Neural cell (in vitro differentiated cells): ENCODE data around the gene DMRT1. TPM values are rescaled to one million over a fixed set of nuclear protein-coding genes. Genes with fewer than 3 reads are reported as not detected.

Experiments used
- H2AFZ ChIP-seq: fragments of 200-600, 300-800 bp; sonication (generic), shearing (Covaris generic); 2 replicates; pipeline ENCODE4 v1.6.0; 2014; ENCODE audit warnings: low read depth, mild to moderate bottlenecking, antibody characterized with exemption, low read length, moderate library complexity
- H3F3A ChIP-seq: fragments of 200-600 bp; shearing (Covaris generic); 2 replicates; pipeline ENCODE4 v1.6.1; 2016; ENCODE audit warnings: mild to moderate bottlenecking, moderate library complexity, mixed read lengths, antibody characterized with exemption, low read length; ENCODE audit not compliant: insufficient read depth, poor library complexity, severe bottlenecking
- H3K27ac ChIP-seq: fragments of 200-600, 300-800 bp; sonication (generic), shearing (Covaris generic); 2 replicates; pipeline ENCODE4 v1.5.1; 2014; ENCODE audit warnings: mild to moderate bottlenecking, low read length, moderate library complexity
- H3K27me3 ChIP-seq: fragments of 300-800, 200-600 bp; sonication (generic), shearing (Covaris generic); 2 replicates; pipeline ENCODE4 v1.6.0; 2014; ENCODE audit warnings: mild to moderate bottlenecking, low read depth, low read length, moderate library complexity; ENCODE audit not compliant: insufficient read depth
- H3K36me3 ChIP-seq: fragments of 300-800, 200-600 bp; sonication (generic), shearing (Covaris generic); 2 replicates; pipeline ENCODE4 v1.5.1; 2014; ENCODE audit warnings: mild to moderate bottlenecking, antibody characterized with exemption, low read length, moderate library complexity; ENCODE audit not compliant: insufficient read depth
- H3K4me2 ChIP-seq: fragments of 300-800, 200-600 bp; sonication (generic), shearing (Covaris generic); 2 replicates; pipeline ENCODE4 v1.6.0; 2014; ENCODE audit warnings: mild to moderate bottlenecking, low read length
- H3K4me3 ChIP-seq: fragments of 300-800, 200-600 bp; sonication (generic), shearing (Covaris generic); 2 replicates; pipeline ENCODE4 v1.5.1; 2014; ENCODE audit warnings: mild to moderate bottlenecking, low read length, moderate library complexity
- H3K79me2 ChIP-seq: fragments of 200-600 bp; shearing (Covaris generic); replicated peaks from 2 replicates; pipeline ENCODE4 v1.6.0; 2014; ENCODE audit warnings: mild to moderate bottlenecking, low read length, moderate library complexity; ENCODE audit not compliant: insufficient read depth
- H3K9ac ChIP-seq: fragments of 300-800, 200-600 bp; sonication (generic), shearing (Covaris generic); 2 replicates; pipeline ENCODE4 v1.6.1; 2016; ENCODE audit warnings: mild to moderate bottlenecking, low read length, mixed read lengths
- H3K9me2 ChIP-seq: fragments of 200-600 bp; shearing (Covaris generic); 2 replicates; pipeline ENCODE4 v1.6.1; 2016; ENCODE audit warnings: mild to moderate bottlenecking, low read length, mixed read lengths; ENCODE audit not compliant: insufficient read depth
- H3K9me3 ChIP-seq: fragments of 200-600, 300-800 bp; sonication (generic), shearing (Covaris generic); 2 replicates; pipeline ENCODE4 v1.6.1; 2016; ENCODE audit warnings: mild to moderate bottlenecking, mixed run types, low read length, moderate library complexity, mixed read lengths
- H4K20me1 ChIP-seq: fragments of 200-600 bp; shearing (Covaris generic); 2 replicates; pipeline ENCODE4 v1.6.1; 2016; ENCODE audit warnings: mild to moderate bottlenecking, mixed run types; ENCODE audit not compliant: insufficient read depth
- CTCF ChIP-seq: fragments of 450-650 bp; IDR thresholded peaks from 2 replicates; pipeline ENCODE4 v1.5.1; 2014; ENCODE audit warnings: antibody characterized with exemption, mild to moderate bottlenecking, moderate library complexity; ENCODE audit not compliant: poor library complexity, severe bottlenecking
- EP300 ChIP-seq: fragments of 450-650 bp; conservative IDR thresholded peaks from 2 replicates; pipeline ENCODE4 v1.6.1; 2014; ENCODE audit warnings: antibody characterized with exemption, mild to moderate bottlenecking, moderate library complexity; ENCODE audit not compliant: poor library complexity, severe bottlenecking
- EZH2 ChIP-seq: fragments of 200-600, 300-800 bp; shearing (Covaris generic), sonication (generic); IDR thresholded peaks from 2 replicates; pipeline ENCODE4 v1.6.1; 2014; ENCODE audit warnings: antibody characterized with exemption, low read length, borderline replicate concordance, mild to moderate bottlenecking; ENCODE audit not compliant: insufficient read depth, poor library complexity, severe bottlenecking
- MXI1 ChIP-seq: fragments of 450-650 bp; conservative IDR thresholded peaks from 2 replicates; pipeline ENCODE4 v1.6.1; 2014; ENCODE audit warnings: antibody characterized with exemption, mild to moderate bottlenecking; ENCODE audit not compliant: poor library complexity, severe bottlenecking
- POLR2AphosphoS5 ChIP-seq: IDR thresholded peaks from 2 replicates; pipeline ENCODE4 v1.6.1; 2012
- RAD21 ChIP-seq: fragments of 450-650 bp; conservative IDR thresholded peaks from 2 replicates; pipeline ENCODE4 v1.6.1; 2014; ENCODE audit warnings: antibody characterized with exemption, mild to moderate bottlenecking, moderate library complexity
- SMC3 ChIP-seq: fragments of 450-650 bp; conservative IDR thresholded peaks from 2 replicates; pipeline ENCODE4 v1.6.1; 2014; ENCODE audit warnings: antibody characterized with exemption, mild to moderate bottlenecking, moderate library complexity; ENCODE audit not compliant: poor library complexity
- TAF1 ChIP-seq: IDR thresholded peaks from 2 replicates; pipeline ENCODE4 v1.6.1; 2012; ENCODE audit warnings: low read depth
- polyA plus RNA-seq: library from polyadenylated mRNA; depleted of rRNA; stranded (reverse); fragments of >200 nt; gene quantifications from 2 replicates; pipeline ENCODE4 v1.2.3, GENCODE V29; 2014
- TF ChIP-seq, protein P1 (sequence below): IDR thresholded peaks from 2 replicates; pipeline ENCODE4 v1.6.1; 2012; ENCODE audit warnings: borderline replicate concordance

DMRT1 gene
- polyA plus RNA-seq, 1 donor from 2014 or later, result 0.26 TPM

DNA sequence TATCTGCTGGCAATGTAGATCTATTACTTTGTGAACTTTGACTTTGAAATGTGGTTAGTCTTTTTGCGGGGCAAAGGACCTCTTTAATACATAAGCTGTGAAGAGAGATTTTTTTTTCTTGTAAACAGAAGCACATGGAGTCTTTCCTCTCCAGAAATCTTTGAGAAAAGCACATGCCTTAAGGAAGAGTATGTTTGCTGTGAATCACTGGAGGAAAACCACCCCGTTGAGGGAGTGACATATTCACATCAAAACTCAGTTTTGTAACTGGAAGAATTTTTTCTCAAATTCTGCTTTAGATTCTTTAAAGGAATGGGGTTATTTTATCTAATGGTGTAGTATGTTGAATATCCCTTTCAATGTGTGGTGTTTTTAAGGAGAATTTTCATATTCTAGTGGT lies 138.5 kb downstream of the DMRT1 start:
- Histone ChIP-seq H3F3A (no peaks in the 10 kb centered on the region), H3K27me3 (peaks cover 89% of the 10 kb centered on the region), H3K9me2 (no peaks in the 10 kb centered on the region), H3K36me3 (no peaks in the 10 kb centered on the region), H4K20me1 (no peaks in the 10 kb centered on the region), H3K79me2 (no peaks in the 10 kb centered on the region), H2AFZ (no peak overlapping the region), H3K4me2 (no peak overlapping the region), H3K27ac (no peak overlapping the region), H3K4me3 (no peak overlapping the region), H3K9ac (no peak overlapping the region), H3K9me3 (no peaks in the 10 kb centered on the region)
- TF ChIP-seq MXI1 (no peak), POLR2AphosphoS5 (no peak), SMC3 (no peak), CTCF (no peak), EP300 (no peak), TAF1 (no peak), EZH2 (no peak), RAD21 (no peak)
- TF ChIP-seq, protein P1, sequence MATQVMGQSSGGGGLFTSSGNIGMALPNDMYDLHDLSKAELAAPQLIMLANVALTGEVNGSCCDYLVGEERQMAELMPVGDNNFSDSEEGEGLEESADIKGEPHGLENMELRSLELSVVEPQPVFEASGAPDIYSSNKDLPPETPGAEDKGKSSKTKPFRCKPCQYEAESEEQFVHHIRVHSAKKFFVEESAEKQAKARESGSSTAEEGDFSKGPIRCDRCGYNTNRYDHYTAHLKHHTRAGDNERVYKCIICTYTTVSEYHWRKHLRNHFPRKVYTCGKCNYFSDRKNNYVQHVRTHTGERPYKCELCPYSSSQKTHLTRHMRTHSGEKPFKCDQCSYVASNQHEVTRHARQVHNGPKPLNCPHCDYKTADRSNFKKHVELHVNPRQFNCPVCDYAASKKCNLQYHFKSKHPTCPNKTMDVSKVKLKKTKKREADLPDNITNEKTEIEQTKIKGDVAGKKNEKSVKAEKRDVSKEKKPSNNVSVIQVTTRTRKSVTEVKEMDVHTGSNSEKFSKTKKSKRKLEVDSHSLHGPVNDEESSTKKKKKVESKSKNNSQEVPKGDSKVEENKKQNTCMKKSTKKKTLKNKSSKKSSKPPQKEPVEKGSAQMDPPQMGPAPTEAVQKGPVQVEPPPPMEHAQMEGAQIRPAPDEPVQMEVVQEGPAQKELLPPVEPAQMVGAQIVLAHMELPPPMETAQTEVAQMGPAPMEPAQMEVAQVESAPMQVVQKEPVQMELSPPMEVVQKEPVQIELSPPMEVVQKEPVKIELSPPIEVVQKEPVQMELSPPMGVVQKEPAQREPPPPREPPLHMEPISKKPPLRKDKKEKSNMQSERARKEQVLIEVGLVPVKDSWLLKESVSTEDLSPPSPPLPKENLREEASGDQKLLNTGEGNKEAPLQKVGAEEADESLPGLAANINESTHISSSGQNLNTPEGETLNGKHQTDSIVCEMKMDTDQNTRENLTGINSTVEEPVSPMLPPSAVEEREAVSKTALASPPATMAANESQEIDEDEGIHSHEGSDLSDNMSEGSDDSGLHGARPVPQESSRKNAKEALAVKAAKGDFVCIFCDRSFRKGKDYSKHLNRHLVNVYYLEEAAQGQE, result no peak

DNA sequence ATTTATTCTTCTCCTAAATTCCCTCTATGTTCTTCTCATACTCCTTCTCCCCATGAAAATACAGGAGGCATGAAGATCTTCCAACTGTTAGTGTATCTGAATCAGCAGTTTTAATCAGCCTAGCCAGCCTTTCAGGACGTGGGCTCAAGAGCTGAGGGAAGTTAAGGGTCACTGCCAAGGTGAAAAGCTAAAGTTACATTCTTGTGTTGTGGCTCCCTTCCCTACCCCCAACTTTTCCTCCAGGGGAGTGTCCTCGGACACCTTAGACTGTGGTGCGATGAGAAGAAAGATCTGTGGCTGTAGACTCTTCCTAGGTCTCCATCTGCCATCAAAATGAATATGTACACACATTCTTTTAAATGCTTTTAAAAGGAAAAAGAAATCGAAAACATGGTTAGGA lies 139.1 kb downstream of the DMRT1 start:
- Histone ChIP-seq H3K36me3 (no peaks in the 10 kb centered on the region), H3K4me2 (no peak overlapping the region), H3K9me3 (no peaks in the 10 kb centered on the region), H4K20me1 (no peaks in the 10 kb centered on the region), H3F3A (no peaks in the 10 kb centered on the region), H3K27ac (no peak overlapping the region), H3K27me3 (peaks cover 82% of the 10 kb centered on the region), H3K9me2 (no peaks in the 10 kb centered on the region), H3K79me2 (no peaks in the 10 kb centered on the region), H3K9ac (no peak overlapping the region), H3K4me3 (no peak overlapping the region), H2AFZ (no peak overlapping the region)
- TF ChIP-seq EZH2 (no peak), MXI1 (no peak), RAD21 (no peak), SMC3 (no peak), POLR2AphosphoS5 (no peak), TAF1 (no peak)
